HG02981 (cell line): ENCODE data around the gene OR6B3.

Source experiments
- ATAC-seq: cut with Tn5 transposase; IDR thresholded peaks from one replicate; pipeline ENCODE4 v1.9.1; 2021; ENCODE audit warnings: mild to moderate bottlenecking, moderate library complexity; ENCODE audit not compliant: unreplicated experiment

OR6B3 gene

DNA sequence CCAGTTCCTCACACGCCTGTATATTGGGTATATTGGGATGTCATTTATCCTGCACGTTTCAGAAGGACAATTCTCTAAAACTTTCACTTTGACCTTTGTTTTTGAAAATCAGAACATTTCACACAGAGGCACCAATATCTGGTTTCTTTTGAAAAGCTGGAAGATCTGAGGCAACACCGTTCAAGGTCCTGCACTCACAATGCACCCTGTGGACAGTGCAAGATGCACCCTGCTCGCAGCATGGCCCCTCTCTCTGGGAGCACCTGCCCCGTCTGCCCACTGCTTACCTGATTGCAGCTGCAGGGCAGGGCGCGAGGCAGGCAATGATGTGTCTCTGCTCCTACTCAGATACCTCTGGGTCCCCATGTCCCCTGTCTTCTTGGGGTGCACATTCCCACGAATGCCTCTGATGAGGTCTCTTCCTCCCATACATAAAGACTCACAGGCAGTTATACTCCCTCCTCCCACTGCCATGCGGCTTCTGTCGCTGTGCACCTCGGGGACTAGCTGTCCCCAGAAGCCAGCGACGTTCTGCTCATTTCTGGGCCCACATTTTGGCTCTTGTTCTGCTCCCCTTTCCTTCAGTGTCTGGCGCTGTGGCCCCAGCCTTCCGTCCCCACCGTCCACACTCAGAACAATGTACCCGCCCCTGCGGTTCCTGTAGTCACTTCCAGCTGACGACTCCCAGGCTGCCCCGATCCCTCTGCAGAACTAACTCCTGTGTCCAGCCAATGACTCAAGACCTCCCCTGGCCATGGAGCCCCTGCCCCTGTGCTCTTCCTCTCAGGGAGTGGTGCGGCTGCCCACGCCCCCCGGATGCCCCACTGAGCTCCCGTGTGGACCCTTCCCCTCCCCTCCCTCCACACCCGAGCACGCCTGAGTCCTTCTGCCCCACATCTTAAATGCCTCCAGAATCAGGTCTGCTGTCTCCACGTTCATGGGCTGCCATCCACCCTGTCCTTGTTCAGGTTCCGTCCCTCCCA is at the start of gene OR6B3:
TSS of gene OR6B3 (minus strand) at position 349 of the 983 bp plus-strand sequence.
- ATAC-seq = no peak

GRCh38 chr2:240098349-240098748 is 45.0 kb upstream of the OR6B3 start:
- no peak for ATAC-seq

DNA sequence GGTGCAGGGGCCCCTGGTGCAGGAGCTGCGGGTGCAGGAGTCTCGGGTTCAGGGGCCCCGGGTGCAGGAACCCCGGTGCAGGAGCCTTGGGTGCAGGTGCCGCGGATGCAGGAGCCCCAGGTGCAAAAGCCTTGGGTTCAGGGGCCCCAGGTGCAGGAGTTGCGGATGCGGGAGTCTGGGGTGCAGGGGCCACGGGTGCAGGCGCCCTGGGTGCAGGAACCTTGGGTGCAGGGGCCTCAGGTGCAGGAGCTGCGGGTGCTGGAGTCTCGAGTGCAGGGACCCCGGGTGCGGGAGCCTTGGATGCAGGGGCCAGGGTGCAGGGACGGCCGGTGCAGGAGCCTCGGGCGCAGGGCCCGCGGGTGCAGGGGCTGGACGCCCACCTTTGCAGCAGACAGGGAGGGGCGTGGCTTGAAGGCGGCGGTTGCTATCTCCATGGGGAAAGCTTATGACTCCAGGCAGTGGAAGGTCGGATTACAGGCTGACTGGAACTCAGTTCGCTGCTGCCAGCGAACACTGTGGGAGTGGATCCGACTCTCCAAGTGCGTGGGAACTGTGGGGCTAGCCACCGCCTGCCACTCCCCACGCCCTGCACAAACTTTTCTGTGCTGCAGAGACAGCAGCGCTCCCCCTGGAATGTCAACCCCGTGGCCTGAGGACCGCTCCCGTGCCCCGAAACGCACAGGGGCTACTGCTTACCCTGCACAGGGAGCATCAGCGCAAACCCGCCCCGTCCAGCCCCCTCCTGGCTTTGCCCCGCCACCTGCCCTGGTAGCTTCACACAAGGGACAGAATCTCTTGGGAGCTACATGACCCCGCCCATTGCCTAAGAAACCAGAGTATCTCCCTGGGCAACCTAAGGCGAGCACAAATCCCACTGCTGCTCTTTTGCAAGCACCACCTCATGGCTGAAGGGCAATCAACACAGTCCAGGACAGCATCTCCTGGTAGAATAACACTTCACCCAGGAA is 42.5 kb upstream of the OR6B3 start:
- ATAC-seq = no peak

GRCh38 chr2:240089306-240089705 is 36.0 kb upstream of the OR6B3 start:
- no peak for ATAC-seq

- ATAC-seq = no peak
Measured at GRCh38 chr2:240086563-240086962, 33.2 kb upstream of the OR6B3 start.

- no peak for ATAC-seq
Measured at GRCh38 chr2:240078631-240079030, 25.3 kb upstream of the OR6B3 start.

- no peak for ATAC-seq
Measured at GRCh38 chr2:240077442-240077841, 24.1 kb upstream of the OR6B3 start.

- ATAC-seq = no peak
Measured at GRCh38 chr2:240074545-240074944, 21.2 kb upstream of the OR6B3 start.

DNA sequence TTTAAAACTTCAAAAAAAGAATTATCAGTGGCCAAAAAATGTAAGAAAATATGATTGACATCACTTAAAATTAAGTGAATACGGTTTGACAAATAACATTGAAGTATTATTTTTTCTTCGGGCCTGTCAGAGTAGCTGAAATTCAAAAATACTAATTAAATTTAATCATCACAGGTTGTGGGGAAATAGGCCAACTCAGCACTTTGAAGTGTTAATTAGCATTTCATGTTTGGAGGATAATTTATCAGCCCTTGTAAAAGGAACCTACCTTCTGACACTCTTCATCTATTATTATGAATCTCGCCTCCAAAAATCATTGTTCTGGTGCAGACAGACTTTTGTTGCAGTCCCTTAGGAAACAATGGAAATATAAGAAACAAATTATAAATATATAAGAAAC is 17.6 kb upstream of the OR6B3 start:
- no peak for ATAC-seq

- ATAC-seq = no peak
Measured at GRCh38 chr2:240069829-240070228, 16.5 kb upstream of the OR6B3 start.

DNA sequence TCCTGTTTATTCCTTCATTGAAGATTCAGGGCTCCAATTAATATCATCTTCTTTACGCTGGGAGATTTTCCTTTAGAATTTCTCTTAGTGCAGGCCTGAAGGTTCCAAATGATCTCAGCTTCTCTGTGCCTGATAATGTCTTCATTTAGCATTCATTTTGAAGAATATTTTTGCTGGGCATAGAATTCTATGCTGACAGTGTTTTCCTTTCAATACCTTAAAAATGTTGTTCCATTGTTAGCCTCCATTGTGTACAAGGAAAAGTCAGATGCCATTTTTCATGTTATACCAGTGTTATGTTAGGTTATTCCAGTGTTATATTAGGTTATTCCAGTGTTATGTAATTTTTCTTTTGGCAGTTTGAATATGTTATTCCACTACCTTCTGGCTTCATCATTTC is 14.9 kb upstream of the OR6B3 start:
- no peak for ATAC-seq

- no peak for ATAC-seq
Measured at GRCh38 chr2:240066489-240066888, 13.2 kb upstream of the OR6B3 start.

- no peak for ATAC-seq
Measured at GRCh38 chr2:240064898-240065297, 11.6 kb upstream of the OR6B3 start.

DNA sequence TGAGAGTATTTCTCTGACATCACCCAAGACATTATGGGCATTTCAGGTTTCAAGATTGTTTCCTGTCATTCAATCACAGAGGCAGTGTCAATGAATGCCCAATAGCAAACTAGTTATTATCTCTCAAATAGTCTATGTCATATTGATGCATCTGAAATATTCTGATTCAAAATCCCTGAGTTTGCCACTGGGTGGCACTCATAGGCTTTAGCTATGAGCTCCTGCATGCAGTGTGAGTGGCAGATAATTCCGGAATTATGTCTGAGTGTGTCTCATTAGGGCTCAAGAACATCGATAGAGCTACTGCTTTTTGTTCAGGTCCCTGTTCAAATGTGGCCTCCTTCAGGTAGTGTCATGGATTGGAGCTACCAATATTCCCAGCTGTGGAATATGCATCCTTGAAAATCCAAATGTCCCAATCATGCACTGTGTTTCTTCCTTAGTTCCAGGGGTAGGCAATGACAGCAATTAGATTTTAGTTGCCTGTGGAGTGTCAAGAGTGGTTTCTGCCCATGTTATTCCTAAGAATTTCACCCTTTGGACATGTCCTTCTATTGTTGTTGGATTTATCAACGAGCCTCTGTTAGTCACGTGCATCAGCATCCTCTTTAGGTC is 7.8 kb upstream of the OR6B3 start:
- peak; percentile 68 for ATAC-seq

GRCh38 chr2:240056678-240057077 is 3.4 kb upstream of the OR6B3 start:
- no peak for ATAC-seq

DNA sequence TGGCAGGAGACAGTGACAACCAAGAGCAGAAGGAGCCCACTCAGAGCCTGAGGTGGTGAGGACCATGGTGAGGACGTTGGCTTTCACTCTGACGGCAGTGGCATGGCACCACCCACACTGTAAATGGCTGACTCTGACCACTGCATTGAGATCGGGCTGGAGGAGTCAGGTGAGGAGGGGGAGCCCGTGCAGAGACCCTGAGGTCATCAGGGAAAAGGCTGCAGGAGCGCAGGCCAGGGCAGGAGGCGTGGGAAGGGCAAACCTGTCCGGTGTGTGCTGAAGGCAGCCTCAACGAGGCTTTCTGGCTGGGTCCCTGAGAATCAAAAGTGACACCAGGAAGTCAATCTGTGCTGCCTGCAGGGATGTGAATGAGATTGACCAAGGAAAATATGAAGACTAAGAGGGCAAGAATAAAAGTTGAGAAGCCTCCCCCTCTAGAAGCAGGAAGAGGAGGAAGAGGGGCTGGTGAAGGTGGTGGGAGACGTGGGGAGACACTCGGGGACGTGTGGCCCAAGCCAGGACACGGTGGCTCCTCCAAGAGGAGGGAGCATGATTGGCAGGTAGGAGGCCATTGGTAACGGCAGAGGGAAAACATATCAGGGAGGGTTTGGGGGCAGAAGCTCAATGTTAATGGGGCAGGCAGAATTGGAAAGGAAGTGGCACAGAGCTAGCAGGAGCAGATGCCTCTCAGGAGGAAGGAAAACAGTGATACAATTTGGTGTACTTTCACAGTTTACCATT is 2.0 kb upstream of the OR6B3 start:
- no peak for ATAC-seq

DNA sequence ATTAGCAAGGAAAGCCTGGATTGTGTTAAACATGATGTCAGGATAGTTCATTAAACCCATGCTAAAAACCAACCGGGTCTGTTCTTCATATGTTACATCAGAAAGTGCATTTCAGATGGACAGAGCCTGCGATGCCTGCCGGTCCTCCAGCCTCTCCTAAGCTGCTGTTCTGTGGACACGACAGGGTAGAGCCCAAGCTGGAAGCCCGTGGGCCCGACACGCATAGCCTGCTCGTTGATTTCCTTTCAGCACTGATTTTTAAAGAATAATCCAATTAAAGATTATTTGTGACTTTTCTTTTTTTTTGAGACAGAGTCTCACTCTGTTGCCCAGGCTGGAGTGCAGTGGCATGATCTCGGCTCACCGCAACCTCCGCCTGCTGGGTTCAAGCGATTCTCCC is 797 bp downstream of the OR6B3 start:
- ATAC-seq = no peak

DNA sequence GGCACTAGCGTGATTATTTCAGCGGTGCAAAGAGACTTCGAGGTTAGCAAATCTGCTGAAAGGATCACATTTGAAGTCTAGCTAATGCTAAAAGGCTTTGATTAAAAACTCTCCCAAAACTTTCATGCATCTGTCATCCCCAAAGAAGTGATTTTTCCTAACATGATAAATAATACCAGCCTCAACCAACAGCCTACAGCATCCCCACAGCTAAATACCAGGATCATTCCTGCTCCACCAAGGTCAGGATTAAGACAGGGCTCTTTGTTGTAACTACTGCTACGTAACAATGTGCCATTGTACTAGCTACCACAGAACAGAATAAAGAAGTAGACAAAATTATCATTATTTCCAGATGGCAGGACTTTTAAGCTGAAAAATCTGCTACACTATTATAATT is 1.6 kb downstream of the OR6B3 start:
- ATAC-seq = no peak

DNA sequence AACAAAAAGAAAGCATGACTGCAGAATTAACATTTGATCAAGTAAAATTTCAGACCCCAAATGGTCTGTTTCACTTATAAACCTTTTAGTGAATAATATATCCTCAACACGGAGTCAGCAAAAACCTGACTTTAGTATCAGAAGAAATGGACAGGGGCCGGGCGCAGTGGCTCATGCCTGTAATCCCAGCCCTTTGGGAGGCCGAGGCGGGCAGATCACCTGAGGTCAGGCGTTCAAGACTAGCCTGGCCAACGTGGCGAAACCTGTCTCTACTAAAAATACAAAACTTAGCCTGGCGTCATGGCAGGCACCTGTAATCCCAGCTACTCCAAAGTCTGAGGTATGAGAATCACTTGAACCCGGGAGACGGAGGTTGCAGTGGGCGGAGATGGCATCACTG is 3.0 kb downstream of the OR6B3 start:
- no peak for ATAC-seq

- no peak for ATAC-seq
Measured at GRCh38 chr2:240048237-240048636, 5.1 kb downstream of the OR6B3 start.
